ENCODE data around the gene VPS13D. TPM values are rescaled to one million over a fixed set of nuclear protein-coding genes. Genes with fewer than 3 reads are reported as not detected.
A peak's percentile ranks its signal among the peaks of the same experiment; 100 is the strongest.

The VPS13D gene
- total RNA-seq, 2 experiments from 2014 or later, result 32.5 to 39.9 TPM

- DNase-seq (no peak), ATAC-seq (no peak)
- Mint-ChIP-seq H3K4me3 (no peak overlapping the region), H3K9me3 (ENCODE audit: insufficient read depth) (no peaks in the 10 kb centered on the region), H3K27ac (no peak overlapping the region), H3K36me3 (ENCODE audit: low read depth) (peaks cover 64% of the 10 kb centered on the region), H3K27me3 (ENCODE audit: low read depth) (no peaks in the 10 kb centered on the region), H3K4me1 (ENCODE audit: low read depth) (peaks cover 43% of the 10 kb centered on the region)
- CTCF ChIA-PET, result no interaction called here
- POLR2A ChIA-PET, result no interaction called here
These were observed 190.3 kb downstream of the VPS13D start for GRCh38 chr1:12420171-12420570.

- ATAC-seq (no peak), DNase-seq (no peak)
- Mint-ChIP-seq H3K27me3 (ENCODE audit: low read depth) (no peaks in the 10 kb centered on the region), H3K27ac (no peak overlapping the region), H3K4me3 (no peak overlapping the region), H3K4me1 (ENCODE audit: low read depth) (peaks cover 41% of the 10 kb centered on the region), H3K36me3 (ENCODE audit: low read depth) (peaks cover 55% of the 10 kb centered on the region), H3K9me3 (ENCODE audit: insufficient read depth) (no peaks in the 10 kb centered on the region)
- POLR2A ChIA-PET, result no interaction called here
- CTCF ChIA-PET, result interaction anchor here (1.0 to 1.5 kb wide), 3 partner anchors 10 to 25 kb away, joined by 3 to 6 read pairs (median 3); no protein-coding TSS in a partner anchor
These were observed 192.7 kb downstream of the VPS13D start for GRCh38 chr1:12422488-12422887.

GRCh38 chr1:12424087-12424529, 194.3 kb downstream of the VPS13D start:
- H3K4me1 Mint-ChIP-seq (ENCODE audit: low read depth), result peaks cover 44% of the 10 kb centered on the region
- no peak for DNase-seq
- no peaks in the 10 kb centered on the region for H3K9me3 Mint-ChIP-seq (ENCODE audit: insufficient read depth)
- no peak overlapping the region for H3K27ac Mint-ChIP-seq
- peaks cover 53% of the 10 kb centered on the region for H3K36me3 Mint-ChIP-seq (ENCODE audit: low read depth)
- ChIA-PET CTCF (interaction anchor here (1.2 to 2.2 kb wide), 6 partner anchors 10 to 51 kb away, joined by 5 to 10 read pairs (median 6); no protein-coding TSS in a partner anchor), POLR2A (interaction anchor here (1.1 kb wide), 1 partner anchor 9 kb away, joined by 3 read pairs; no protein-coding TSS in a partner anchor)
- H3K4me3 Mint-ChIP-seq, result no peak overlapping the region
- H3K27me3 Mint-ChIP-seq (ENCODE audit: low read depth), result no peaks in the 10 kb centered on the region
- ATAC-seq, result no peak

GRCh38 chr1:12424793-12425192, 195.0 kb downstream of the VPS13D start:
- ChIA-PET CTCF (interaction anchor here (1.0 to 2.2 kb wide), 7 partner anchors 9 to 194 kb away, joined by 3 to 10 read pairs (median 6); no protein-coding TSS in a partner anchor), POLR2A (interaction anchor here (1.1 kb wide), 1 partner anchor 8 kb away, joined by 3 read pairs; no protein-coding TSS in a partner anchor)
- Mint-ChIP-seq H3K27ac (no peak overlapping the region), H3K27me3 (ENCODE audit: low read depth) (no peaks in the 10 kb centered on the region), H3K36me3 (ENCODE audit: low read depth) (peaks cover 48% of the 10 kb centered on the region), H3K4me3 (no peak overlapping the region), H3K9me3 (ENCODE audit: insufficient read depth) (no peaks in the 10 kb centered on the region), H3K4me1 (ENCODE audit: low read depth) (peaks cover 46% of the 10 kb centered on the region)
- DNase-seq (no peak), ATAC-seq (no peak)

GRCh38 chr1:12426030-12426429, 196.2 kb downstream of the VPS13D start:
- ATAC-seq (no peak), DNase-seq (no peak)
- CTCF ChIA-PET, result interaction anchor here (1.2 to 2.2 kb wide), 4 partner anchors 10 to 49 kb away, joined by 3 to 7 read pairs (median 5); no protein-coding TSS in a partner anchor
- Mint-ChIP-seq H3K9me3 (ENCODE audit: insufficient read depth) (no peaks in the 10 kb centered on the region), H3K36me3 (ENCODE audit: low read depth) (peaks cover 51% of the 10 kb centered on the region), H3K4me3 (no peak overlapping the region), H3K4me1 (ENCODE audit: low read depth) (peaks cover 53% of the 10 kb centered on the region), H3K27me3 (ENCODE audit: low read depth) (no peaks in the 10 kb centered on the region), H3K27ac (no peak overlapping the region)
- POLR2A ChIA-PET, result interaction anchor here (1.4 kb wide), 1 partner anchor 9 kb away, joined by 4 read pairs; no protein-coding TSS in a partner anchor

- no peak overlapping the region for H3K4me3 Mint-ChIP-seq
- H3K4me1 Mint-ChIP-seq (ENCODE audit: low read depth), result peaks cover 58% of the 10 kb centered on the region
- ChIA-PET CTCF (interaction anchor here (1.1 kb wide), 1 partner anchor 90 kb away, joined by 3 read pairs; no protein-coding TSS in a partner anchor), POLR2A (no interaction called here)
- H3K27ac Mint-ChIP-seq, result no peak overlapping the region
- H3K27me3 Mint-ChIP-seq (ENCODE audit: low read depth), result no peaks in the 10 kb centered on the region
- no peak for ATAC-seq
- H3K9me3 Mint-ChIP-seq (ENCODE audit: insufficient read depth), result no peaks in the 10 kb centered on the region
- DNase-seq, result no peak
- H3K36me3 Mint-ChIP-seq (ENCODE audit: low read depth), result peaks cover 55% of the 10 kb centered on the region
These were observed 198.5 kb downstream of the VPS13D start for GRCh38 chr1:12428334-12428733.

GRCh38 chr1:12430525-12430924, 200.7 kb downstream of the VPS13D start:
- ChIA-PET POLR2A (interaction anchor here (0.5 kb wide), 1 partner anchor 96 kb away, joined by 3 read pairs; no protein-coding TSS in a partner anchor), CTCF (interaction anchor here (0.6 kb wide), 1 partner anchor 33 kb away, joined by 3 read pairs; no protein-coding TSS in a partner anchor)
- no peak overlapping the region for H3K27ac Mint-ChIP-seq
- peaks cover 50% of the 10 kb centered on the region for H3K36me3 Mint-ChIP-seq (ENCODE audit: low read depth)
- H3K4me1 Mint-ChIP-seq (ENCODE audit: low read depth), result peaks cover 58% of the 10 kb centered on the region
- DNase-seq (no peak), ATAC-seq (no peak)
- no peak overlapping the region for H3K4me3 Mint-ChIP-seq
- H3K27me3 Mint-ChIP-seq (ENCODE audit: low read depth), result no peaks in the 10 kb centered on the region
- no peaks in the 10 kb centered on the region for H3K9me3 Mint-ChIP-seq (ENCODE audit: insufficient read depth)

GRCh38 chr1:12432897-12433296, 203.1 kb downstream of the VPS13D start:
- Mint-ChIP-seq H3K27ac (peak overlapping the region; percentile 89), H3K27me3 (ENCODE audit: low read depth) (no peaks in the 10 kb centered on the region), H3K4me3 (no peak overlapping the region), H3K9me3 (ENCODE audit: insufficient read depth) (no peaks in the 10 kb centered on the region), H3K4me1 (ENCODE audit: low read depth) (peaks cover 82% of the 10 kb centered on the region), H3K36me3 (ENCODE audit: low read depth) (peaks cover 53% of the 10 kb centered on the region)
- ChIA-PET POLR2A (interaction anchor here (0.7 to 3.7 kb wide), 5 partner anchors 8 to 78 kb away, joined by 3 to 40 read pairs (median 5); no protein-coding TSS in a partner anchor), CTCF (interaction anchor here (0.9 to 9.6 kb wide), 4 partner anchors 17 to 77 kb away, joined by 3 to 108 read pairs (median 9); no protein-coding TSS in a partner anchor)
- ATAC-seq (no peak), DNase-seq (no peak)

- ChIA-PET POLR2A (interaction anchor here (0.6 to 5.3 kb wide), 9 partner anchors 9 to 184 kb away, joined by 3 to 55 read pairs (median 5); partner anchors contain the start of gene DHRS3), CTCF (interaction anchor here (0.8 to 9.6 kb wide), 11 partner anchors 9 to 168 kb away, joined by 3 to 108 read pairs (median 4); no protein-coding TSS in a partner anchor)
- Mint-ChIP-seq H3K36me3 (ENCODE audit: low read depth) (peaks cover 57% of the 10 kb centered on the region), H3K4me3 (peak overlapping the region; percentile 56), H3K4me1 (ENCODE audit: low read depth) (peaks cover 86% of the 10 kb centered on the region), H3K27me3 (ENCODE audit: low read depth) (no peaks in the 10 kb centered on the region), H3K9me3 (ENCODE audit: insufficient read depth) (no peaks in the 10 kb centered on the region), H3K27ac (peak overlapping the region; percentile 89)
- no peak for ATAC-seq
- peak; percentile 48 for DNase-seq
These were observed 203.7 kb downstream of the VPS13D start for GRCh38 chr1:12433323-12434053.

- ChIA-PET POLR2A (interaction anchor here (0.6 to 5.3 kb wide), 15 partner anchors 8 to 526 kb away, joined by 3 to 55 read pairs (median 4); partner anchors contain the start of gene DHRS3), CTCF (interaction anchor here (0.8 to 9.6 kb wide), 14 partner anchors 10 to 309 kb away, joined by 3 to 108 read pairs (median 4); no protein-coding TSS in a partner anchor)
- DNase-seq (peak; percentile 88), ATAC-seq (peak; percentile 63)
- H3K36me3 Mint-ChIP-seq (ENCODE audit: low read depth), result peaks cover 54% of the 10 kb centered on the region
- H3K27me3 Mint-ChIP-seq (ENCODE audit: low read depth), result no peaks in the 10 kb centered on the region
- peak overlapping the region; percentile 56 for H3K4me3 Mint-ChIP-seq
- peaks cover 90% of the 10 kb centered on the region for H3K4me1 Mint-ChIP-seq (ENCODE audit: low read depth)
- H3K27ac Mint-ChIP-seq, result peak overlapping the region; percentile 89
- H3K9me3 Mint-ChIP-seq (ENCODE audit: insufficient read depth), result no peaks in the 10 kb centered on the region
These were observed 204.3 kb downstream of the VPS13D start for GRCh38 chr1:12434174-12434573.

GRCh38 chr1:12434686-12435085, 204.9 kb downstream of the VPS13D start:
- no peaks in the 10 kb centered on the region for H3K27me3 Mint-ChIP-seq (ENCODE audit: low read depth)
- H3K36me3 Mint-ChIP-seq (ENCODE audit: low read depth), result peaks cover 52% of the 10 kb centered on the region
- ATAC-seq, result no peak
- POLR2A ChIA-PET, result interaction anchor here (0.6 to 5.3 kb wide), 16 partner anchors 9 to 527 kb away, joined by 3 to 55 read pairs (median 6); partner anchors contain the start of gene DHRS3
- H3K4me1 Mint-ChIP-seq (ENCODE audit: low read depth), result peaks cover 93% of the 10 kb centered on the region
- CTCF ChIA-PET, result interaction anchor here (0.8 to 9.6 kb wide), 15 partner anchors 11 to 310 kb away, joined by 3 to 108 read pairs (median 4); no protein-coding TSS in a partner anchor
- peak overlapping the region; percentile 89 for H3K27ac Mint-ChIP-seq
- no peak for DNase-seq
- no peaks in the 10 kb centered on the region for H3K9me3 Mint-ChIP-seq (ENCODE audit: insufficient read depth)
- H3K4me3 Mint-ChIP-seq, result peak overlapping the region; percentile 56
